ENCODE measurements around the gene TEX51.

Gene TEX51

GRCh38 chr2:126934809-126935208 lies 36.1 kb downstream of the TEX51 start:
- H3K4me1 Mint-ChIP-seq = no peaks in the 10 kb centered on the region
- H3K27ac Mint-ChIP-seq = no peak overlapping the region
- DNase-seq = no peak
- H3K36me3 Mint-ChIP-seq = no peaks in the 10 kb centered on the region
- peaks cover 24% of the 10 kb centered on the region for H3K27me3 Mint-ChIP-seq
- CTCF ChIA-PET = no interaction called here
- H3K9me3 Mint-ChIP-seq = no peaks in the 10 kb centered on the region
- H3K4me3 Mint-ChIP-seq = no peak overlapping the region

GRCh38 chr2:126935774-126936173 lies 37.1 kb downstream of the TEX51 start:
- CTCF ChIA-PET = no interaction called here
- Mint-ChIP-seq H3K9me3 (no peaks in the 10 kb centered on the region), H3K27ac (no peak overlapping the region), H3K27me3 (peaks cover 30% of the 10 kb centered on the region), H3K4me3 (no peak overlapping the region), H3K4me1 (no peaks in the 10 kb centered on the region), H3K36me3 (no peaks in the 10 kb centered on the region)
- DNase-seq = no peak

GRCh38 chr2:126936219-126936723 lies 37.6 kb downstream of the TEX51 start:
- no peaks in the 10 kb centered on the region for H3K36me3 Mint-ChIP-seq
- no peak for DNase-seq
- peaks cover 30% of the 10 kb centered on the region for H3K27me3 Mint-ChIP-seq
- H3K9me3 Mint-ChIP-seq = no peaks in the 10 kb centered on the region
- CTCF ChIA-PET = no interaction called here
- H3K4me1 Mint-ChIP-seq = no peaks in the 10 kb centered on the region
- H3K4me3 Mint-ChIP-seq = no peak overlapping the region
- H3K27ac Mint-ChIP-seq = no peak overlapping the region

- CTCF ChIA-PET = no interaction called here
- DNase-seq = no peak
- Mint-ChIP-seq H3K27ac (no peak overlapping the region), H3K4me1 (no peaks in the 10 kb centered on the region), H3K27me3 (peaks cover 28% of the 10 kb centered on the region), H3K9me3 (peaks cover 6% of the 10 kb centered on the region), H3K4me3 (no peak overlapping the region), H3K36me3 (no peaks in the 10 kb centered on the region)
Observed at GRCh38 chr2:126940331-126940730, 41.6 kb downstream of the TEX51 start.

- Mint-ChIP-seq H3K36me3 (no peaks in the 10 kb centered on the region), H3K27ac (no peak overlapping the region), H3K27me3 (peaks cover 21% of the 10 kb centered on the region), H3K4me1 (no peaks in the 10 kb centered on the region), H3K9me3 (peaks cover 6% of the 10 kb centered on the region), H3K4me3 (no peak overlapping the region)
- DNase-seq = no peak
- CTCF ChIA-PET = no interaction called here
Observed at GRCh38 chr2:126942427-126943203, 43.9 kb downstream of the TEX51 start.

GRCh38 chr2:126943612-126944348 lies 45.1 kb downstream of the TEX51 start:
- peaks cover 14% of the 10 kb centered on the region for H3K27me3 Mint-ChIP-seq
- no peak overlapping the region for H3K27ac Mint-ChIP-seq
- no peaks in the 10 kb centered on the region for H3K4me1 Mint-ChIP-seq
- no peak overlapping the region for H3K4me3 Mint-ChIP-seq
- no peak for DNase-seq
- CTCF ChIA-PET = no interaction called here
- H3K9me3 Mint-ChIP-seq = peaks cover 6% of the 10 kb centered on the region
- H3K36me3 Mint-ChIP-seq = no peaks in the 10 kb centered on the region

- DNase-seq = no peak
- Mint-ChIP-seq H3K27ac (no peak overlapping the region), H3K4me1 (no peaks in the 10 kb centered on the region)
Observed at GRCh38 chr2:126945118-126945517, 46.4 kb downstream of the TEX51 start.

DNA sequence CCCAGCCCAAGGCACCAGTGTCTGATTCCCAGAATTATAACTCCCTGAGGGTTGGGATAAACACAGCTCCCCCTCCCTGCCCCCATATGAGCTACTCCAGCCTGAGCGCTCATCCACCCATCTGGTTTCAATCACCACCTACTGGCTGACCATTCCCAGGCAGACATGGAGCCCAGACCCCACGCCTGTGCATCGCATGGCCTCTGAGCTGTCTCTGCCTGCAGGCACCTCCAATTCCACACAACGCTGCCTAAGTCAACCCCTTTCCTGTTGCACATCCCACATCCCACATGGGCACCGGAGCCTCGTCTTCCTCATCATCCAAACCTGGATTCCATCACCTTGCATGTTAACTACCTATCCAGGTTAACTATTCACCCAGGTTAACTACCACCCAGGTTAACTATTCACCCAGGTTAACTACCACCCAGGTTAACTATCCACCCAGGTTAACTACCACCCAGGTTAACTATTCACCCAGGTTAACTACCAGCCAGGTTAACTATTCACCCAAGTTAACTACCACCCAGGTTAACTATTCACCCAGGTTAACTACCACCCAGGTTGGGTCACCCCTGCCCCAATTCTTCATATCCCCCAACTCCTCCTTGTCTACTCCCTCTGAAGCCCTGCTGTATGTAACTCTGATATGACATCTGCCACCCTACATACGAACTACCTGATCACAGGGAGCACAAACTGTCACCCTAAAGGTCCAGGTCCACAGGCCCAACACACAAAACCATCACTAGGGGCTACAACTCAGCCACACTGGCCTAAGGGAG lies 47.8 kb downstream of the TEX51 start:
- Mint-ChIP-seq H3K9me3 (peaks cover 6% of the 10 kb centered on the region), H3K4me1 (no peaks in the 10 kb centered on the region), H3K27ac (no peak overlapping the region), H3K4me3 (no peak overlapping the region), H3K27me3 (peaks cover 7% of the 10 kb centered on the region), H3K36me3 (no peaks in the 10 kb centered on the region)
- no peak for DNase-seq
- CTCF ChIA-PET = no interaction called here

More at GRCh38 chr2:126945118-126945517, 46.4 kb downstream of the TEX51 start:
- no peaks in the 10 kb centered on the region for H3K36me3 Mint-ChIP-seq
- peaks cover 6% of the 10 kb centered on the region for H3K9me3 Mint-ChIP-seq
- no peak overlapping the region for H3K4me3 Mint-ChIP-seq
- CTCF ChIA-PET = no interaction called here
- peaks cover 13% of the 10 kb centered on the region for H3K27me3 Mint-ChIP-seq

DNA sequence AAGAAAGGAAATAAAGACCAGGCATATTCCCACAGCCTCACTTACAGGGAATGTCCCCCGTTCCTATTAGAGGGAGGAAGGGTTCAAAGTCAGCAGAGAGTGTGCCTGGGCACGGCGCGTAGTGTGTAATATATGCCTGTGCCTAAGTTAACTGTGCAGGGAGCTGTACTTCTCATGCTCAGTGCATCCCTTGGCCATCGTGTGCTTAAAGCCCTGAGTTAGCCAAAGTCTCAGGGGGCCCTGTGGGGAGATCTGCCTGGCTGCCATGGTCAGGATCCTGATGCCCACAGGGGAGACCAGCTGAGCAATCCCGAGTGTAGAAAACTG lies 48.4 kb downstream of the TEX51 start:
- H3K4me3 Mint-ChIP-seq = no peak overlapping the region
- H3K27ac Mint-ChIP-seq = no peak overlapping the region
- CTCF ChIA-PET = no interaction called here
- no peaks in the 10 kb centered on the region for H3K36me3 Mint-ChIP-seq
- no peaks in the 10 kb centered on the region for H3K4me1 Mint-ChIP-seq
- H3K27me3 Mint-ChIP-seq = peaks cover 7% of the 10 kb centered on the region
- no peak for DNase-seq
- peaks cover 6% of the 10 kb centered on the region for H3K9me3 Mint-ChIP-seq

GRCh38 chr2:126949775-126950174 lies 51.1 kb downstream of the TEX51 start:
- DNase-seq = no peak
- Mint-ChIP-seq H3K27me3 (peaks cover 9% of the 10 kb centered on the region), H3K9me3 (no peaks in the 10 kb centered on the region), H3K27ac (no peak overlapping the region), H3K36me3 (no peaks in the 10 kb centered on the region), H3K4me3 (no peak overlapping the region), H3K4me1 (no peaks in the 10 kb centered on the region)
- CTCF ChIA-PET = no interaction called here

DNA sequence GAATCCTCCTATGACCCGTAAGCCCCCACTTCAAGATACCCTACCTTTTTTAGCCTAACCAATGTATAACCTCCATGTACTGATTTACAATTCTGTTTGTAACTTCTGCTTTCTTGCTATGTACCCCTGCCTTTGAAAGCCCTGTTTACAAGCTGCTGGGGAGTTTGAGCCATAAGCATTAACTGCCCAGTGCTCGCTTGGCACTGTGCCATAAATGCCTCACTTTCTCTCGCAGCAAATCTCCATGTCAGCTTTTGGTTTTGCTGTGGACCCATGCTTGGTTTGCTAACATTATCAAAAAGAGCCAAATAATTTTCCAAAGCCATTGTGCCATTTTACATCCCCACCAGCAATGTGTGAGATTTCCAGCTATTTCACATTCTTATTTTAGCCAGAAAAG lies 51.8 kb downstream of the TEX51 start:
- no peak for DNase-seq
- CTCF ChIA-PET = no interaction called here
- Mint-ChIP-seq H3K4me1 (no peaks in the 10 kb centered on the region), H3K9me3 (no peaks in the 10 kb centered on the region), H3K36me3 (no peaks in the 10 kb centered on the region), H3K27ac (no peak overlapping the region), H3K4me3 (no peak overlapping the region), H3K27me3 (peaks cover 9% of the 10 kb centered on the region)

Measured in activated naive CD4-positive, alpha-beta T cell treated with anti-CD3 and anti-CD28 coated beads, Interleukin-2, amount 10 ng/mL, durations not matched to agents 7 days and 5 days (primary cell).